CD8-positive, alpha-beta memory T cell (primary cell): ENCODE data around the gene LEF1. TPM values are rescaled to one million over a fixed set of nuclear protein-coding genes. Genes with fewer than 3 reads are reported as not detected.

ENCODE experiments used
- CTCF ChIA-PET: fragments of 350-600 bp; sonication (Branson Sonifier 250); formaldehyde crosslinking; loops from one replicate; lab custom pipeline; 2021; ENCODE audit warnings: antibody characterized with exemption; lab: Charles Lee
- POLR2A ChIA-PET: fragments of 350-600 bp; sonication (Branson Sonifier 250); formaldehyde crosslinking; loops from one replicate; lab custom pipeline; 2021; ENCODE audit warnings: antibody characterized with exemption; lab: Charles Lee
- DNase-seq, 5 donors: peaks; one replicate each; pipeline versions ENCODE4 v3.0.0 to v3.0.0-alpha.2; 2020 to 2022; ENCODE audit warnings: mixed read lengths in 1 of 5
- H3K27ac ChIP-seq: one replicate; pipeline ENCODE4 v1.7.0; 2013; ENCODE audit warnings: low read depth, mild to moderate bottlenecking, low read length, moderate library complexity
- H3K27me3 ChIP-seq: 2 replicates; pipeline ENCODE4 v1.7.0; 2013; ENCODE audit warnings: low read length, mild to moderate bottlenecking; ENCODE audit not compliant: insufficient read depth, poor library complexity, severe bottlenecking
- H3K36me3 ChIP-seq: 2 replicates; pipeline ENCODE4 v1.7.0; 2013; ENCODE audit warnings: mild to moderate bottlenecking, low read length, moderate library complexity; ENCODE audit not compliant: insufficient read depth
- H3K4me1 ChIP-seq: 2 replicates; pipeline ENCODE4 v1.7.0; 2013; ENCODE audit warnings: mild to moderate bottlenecking, low read length, moderate library complexity; ENCODE audit not compliant: insufficient read depth
- H3K4me3 ChIP-seq: 2 replicates; pipeline ENCODE4 v1.7.0; 2013; ENCODE audit warnings: mild to moderate bottlenecking, low read length
- H3K9me3 ChIP-seq: 2 replicates; pipeline ENCODE4 v1.7.0; 2013; ENCODE audit warnings: mild to moderate bottlenecking, low read length
- H3K27ac Mint-ChIP-seq, 8 donors: one replicate each; pipeline ENCODE4 v1.8.0; 2020 to 2021; ENCODE audit warnings: mixed read lengths in 8 of 8, mild to moderate bottlenecking in 6 of 8, inconsistent platforms in 3 of 8, moderate library complexity in 3 of 8
- H3K27me3 Mint-ChIP-seq, 2 donors: one replicate each; pipeline ENCODE4 v1.8.0; 2020 to 2021; ENCODE audit warnings: mixed read lengths in 2 of 2, mild to moderate bottlenecking in 1 of 2, moderate library complexity in 1 of 2
- H3K36me3 Mint-ChIP-seq, 3 donors: one replicate each; pipeline ENCODE4 v1.8.0; 2020 to 2021; ENCODE audit warnings: mixed read lengths in 3 of 3, inconsistent platforms in 1 of 3, mild to moderate bottlenecking in 1 of 3
- H3K4me1 Mint-ChIP-seq, 3 donors: one replicate each; pipeline ENCODE4 v1.8.0; 2020 to 2021; ENCODE audit warnings: mixed read lengths in 3 of 3, inconsistent platforms in 1 of 3, mild to moderate bottlenecking in 1 of 3
- H3K4me3 Mint-ChIP-seq, 7 donors: one replicate each; pipeline ENCODE4 v1.8.0; 2020 to 2021; ENCODE audit warnings: mixed read lengths in 7 of 7, mild to moderate bottlenecking in 6 of 7, moderate library complexity in 4 of 7, inconsistent platforms in 2 of 7
- H3K9me3 Mint-ChIP-seq, 5 donors: one replicate each; pipeline ENCODE4 v1.8.0; 2020 to 2022; ENCODE audit warnings: mixed read lengths in 5 of 5, mild to moderate bottlenecking in 3 of 5, moderate library complexity in 2 of 5, inconsistent platforms in 1 of 5
- polyA plus RNA-seq: library from polyadenylated mRNA; unstranded; fragments of 300-500 nt; fragmentation: Illumina TruSeq; gene quantifications from one replicate; pipeline ENCODE4 v1.2.3, GENCODE V29; 2021
- total RNA-seq, 2 experiments: library from RNA; stranded (reverse); gene quantifications; one replicate each; pipeline ENCODE4 v1.2.3, GENCODE V29; 2021

The LEF1 gene
- total and polyA plus RNA-seq, 3 experiments from 2014 or later, result 53.2 to 230 (median 55.1) TPM

- Histone ChIP-seq H3K4me3 (no peak overlapping the region), H3K4me1 (peaks cover 48% of the 10 kb centered on the region), H3K27me3 (no peaks in the 10 kb centered on the region), H3K36me3 (no peaks in the 10 kb centered on the region), H3K27ac (no peak overlapping the region), H3K9me3 (no peaks in the 10 kb centered on the region)
- POLR2A ChIA-PET, result no interaction called here
- Mint-ChIP-seq H3K27me3 (no peaks in the 10 kb centered on the region), H3K27ac (peak overlapping the region; percentile 1 to 90 (median 66)), H3K36me3 (peaks cover 8 to 71% (median 37%) of the 10 kb centered on the region in 3 donors), H3K4me1 (peaks cover 20 to 27% (median 26%) of the 10 kb centered on the region in 3 donors), H3K9me3 (no peaks in the 10 kb centered on the region), H3K4me3 (peak overlapping the region in 3 of 7 donors; percentile 16 to 47 (median 24))
- CTCF ChIA-PET, result interaction anchor here (0.6 to 4.7 kb wide), 14 partner anchors 11 to 542 kb away, joined by 3 to 39 read pairs (median 3); no protein-coding TSS in a partner anchor
- DNase-seq, result peak; percentile 21 to 81 (median 56)
Observed at GRCh38 chr4:108030332-108030731, 138.4 kb downstream of the LEF1 start.

- H3K9me3 Mint-ChIP-seq, result no peaks in the 10 kb centered on the region
- peak overlapping the region in 1 of 7 donors; percentile 14 for H3K4me3 Mint-ChIP-seq
- H3K36me3 ChIP-seq, result peaks cover 5% of the 10 kb centered on the region
- CTCF ChIA-PET, result interaction anchor here (0.6 to 4.7 kb wide), 13 partner anchors 10 to 542 kb away, joined by 3 to 39 read pairs (median 3); no protein-coding TSS in a partner anchor
- no peaks in the 10 kb centered on the region for H3K9me3 ChIP-seq
- H3K27me3 Mint-ChIP-seq, result no peaks in the 10 kb centered on the region
- H3K27ac Mint-ChIP-seq, result peak overlapping the region in 7 of 8 donors; percentile 1 to 90 (median 71)
- peaks cover 8 to 71% (median 37%) of the 10 kb centered on the region in 3 donors for H3K36me3 Mint-ChIP-seq
- no peak for DNase-seq
- H3K4me1 Mint-ChIP-seq, result peaks cover 20 to 27% (median 26%) of the 10 kb centered on the region in 3 donors
- peaks cover 42% of the 10 kb centered on the region for H3K4me1 ChIP-seq
- no peak overlapping the region for H3K27ac ChIP-seq
- no peaks in the 10 kb centered on the region for H3K27me3 ChIP-seq
- no peak overlapping the region for H3K4me3 ChIP-seq
- POLR2A ChIA-PET, result interaction anchor here (0.6 kb wide), 1 partner anchor 513 kb away, joined by 3 read pairs; no protein-coding TSS in a partner anchor
Observed at GRCh38 chr4:108029731-108030130, 139.0 kb downstream of the LEF1 start.

- Mint-ChIP-seq H3K27me3 (no peaks in the 10 kb centered on the region), H3K4me3 (peak overlapping the region in 2 of 7 donors; percentile 44 to 53), H3K4me1 (peaks cover 20 to 27% (median 21%) of the 10 kb centered on the region in 3 donors), H3K27ac (peak overlapping the region in 5 of 8 donors; percentile 20 to 90 (median 79)), H3K9me3 (no peaks in the 10 kb centered on the region), H3K36me3 (peaks cover 3 to 71% (median 34%) of the 10 kb centered on the region in 3 donors)
- H3K9me3 ChIP-seq, result no peaks in the 10 kb centered on the region
- H3K4me1 ChIP-seq, result peaks cover 37% of the 10 kb centered on the region
- DNase-seq, result peak in 1 of 5 donors; percentile 64
- no peaks in the 10 kb centered on the region for H3K27me3 ChIP-seq
- no peak overlapping the region for H3K27ac ChIP-seq
- no peak overlapping the region for H3K4me3 ChIP-seq
- CTCF ChIA-PET, result interaction anchor here (1.1 to 4.7 kb wide), 5 partner anchors 10 to 543 kb away, joined by 3 to 39 read pairs (median 4); no protein-coding TSS in a partner anchor
- peaks cover 5% of the 10 kb centered on the region for H3K36me3 ChIP-seq
- POLR2A ChIA-PET, result interaction anchor here (0.6 kb wide), 1 partner anchor 514 kb away, joined by 3 read pairs; no protein-coding TSS in a partner anchor
Observed at GRCh38 chr4:108029016-108029720, 139.6 kb downstream of the LEF1 start.

- no peak for DNase-seq
Observed at GRCh38 chr4:108024878-108025165, 143.9 kb downstream of the LEF1 start.

GRCh38 chr4:108024085-108024877, 144.5 kb downstream of the LEF1 start:
- Mint-ChIP-seq H3K27ac (no peak overlapping the region), H3K4me3 (no peak overlapping the region), H3K36me3 (peaks cover 7 to 79% (median 31%) of the 10 kb centered on the region in 3 donors), H3K9me3 (no peaks in the 10 kb centered on the region), H3K27me3 (no peaks in the 10 kb centered on the region), H3K4me1 (peaks cover 4 to 9% (median 5%) of the 10 kb centered on the region in 3 donors)
- H3K4me3 ChIP-seq, result no peak overlapping the region
- H3K4me1 ChIP-seq, result peaks cover 10% of the 10 kb centered on the region
- peaks cover 10% of the 10 kb centered on the region for H3K36me3 ChIP-seq
- H3K27ac ChIP-seq, result no peak overlapping the region
- ChIA-PET CTCF (no interaction called here), POLR2A (no interaction called here)
- DNase-seq, result no peak
- no peaks in the 10 kb centered on the region for H3K9me3 ChIP-seq
- H3K27me3 ChIP-seq, result no peaks in the 10 kb centered on the region

More at GRCh38 chr4:108024878-108025165, 143.9 kb downstream of the LEF1 start:
- H3K9me3 ChIP-seq, result no peaks in the 10 kb centered on the region
- ChIA-PET CTCF (no interaction called here), POLR2A (no interaction called here)
- H3K4me3 ChIP-seq, result no peak overlapping the region
- no peaks in the 10 kb centered on the region for H3K27me3 ChIP-seq
- Mint-ChIP-seq H3K27ac (no peak overlapping the region), H3K9me3 (no peaks in the 10 kb centered on the region), H3K4me1 (peaks cover 9 to 11% (median 10%) of the 10 kb centered on the region in 3 donors), H3K27me3 (no peaks in the 10 kb centered on the region), H3K36me3 (peaks cover 7 to 77% (median 27%) of the 10 kb centered on the region in 3 donors), H3K4me3 (no peak overlapping the region)
- H3K36me3 ChIP-seq, result peaks cover 10% of the 10 kb centered on the region
- H3K27ac ChIP-seq, result no peak overlapping the region
- H3K4me1 ChIP-seq, result peaks cover 15% of the 10 kb centered on the region

- Histone ChIP-seq H3K27me3 (no peaks in the 10 kb centered on the region), H3K4me1 (no peaks in the 10 kb centered on the region), H3K9me3 (no peaks in the 10 kb centered on the region), H3K27ac (no peak overlapping the region), H3K4me3 (no peak overlapping the region), H3K36me3 (peaks cover 18% of the 10 kb centered on the region)
- POLR2A ChIA-PET, result interaction anchor here (1.0 kb wide), 1 partner anchor 29 kb away, joined by 5 read pairs; no protein-coding TSS in a partner anchor
- Mint-ChIP-seq H3K4me3 (no peak overlapping the region), H3K27me3 (no peaks in the 10 kb centered on the region), H3K9me3 (no peaks in the 10 kb centered on the region), H3K36me3 (peaks cover 7 to 76% (median 29%) of the 10 kb centered on the region in 3 donors), H3K4me1 (peaks cover 2 to 13% (median 6%) of the 10 kb centered on the region in 3 donors), H3K27ac (no peak overlapping the region)
- DNase-seq, result no peak
- CTCF ChIA-PET, result interaction anchor here (0.6 to 4.7 kb wide), 23 partner anchors 10 to 609 kb away, joined by 3 to 56 read pairs (median 3); partner anchors contain the start of gene CYP2U1
Observed at GRCh38 chr4:108018884-108019187, 149.9 kb downstream of the LEF1 start.

GRCh38 chr4:108018040-108018883, 150.5 kb downstream of the LEF1 start:
- H3K9me3 Mint-ChIP-seq, result no peaks in the 10 kb centered on the region
- Histone ChIP-seq H3K27me3 (no peaks in the 10 kb centered on the region), H3K36me3 (peaks cover 14% of the 10 kb centered on the region), H3K9me3 (no peaks in the 10 kb centered on the region), H3K4me1 (no peaks in the 10 kb centered on the region), H3K4me3 (no peak overlapping the region), H3K27ac (no peak overlapping the region)
- DNase-seq, result peak; percentile 63 to 84 (median 69)
- peaks cover 2 to 13% (median 6%) of the 10 kb centered on the region in 3 donors for H3K4me1 Mint-ChIP-seq
- peaks cover 7 to 72% (median 27%) of the 10 kb centered on the region in 3 donors for H3K36me3 Mint-ChIP-seq
- H3K4me3 Mint-ChIP-seq, result no peak overlapping the region
- CTCF ChIA-PET, result interaction anchor here (0.6 to 4.7 kb wide), 21 partner anchors 9 to 610 kb away, joined by 3 to 56 read pairs (median 3); partner anchors contain the start of gene CYP2U1
- H3K27ac Mint-ChIP-seq, result peak overlapping the region in 2 of 8 donors; percentile 48 to 50
- POLR2A ChIA-PET, result interaction anchor here (1.0 kb wide), 1 partner anchor 28 kb away, joined by 5 read pairs; no protein-coding TSS in a partner anchor
- no peaks in the 10 kb centered on the region for H3K27me3 Mint-ChIP-seq
